D721Med (cell line): Measurements from ENCODE around the gene PRSS23.
"Not testable (repeated sequence)": the region's sequence is repeated elsewhere in the genome, so short reads cannot be mapped to it uniquely, and the experiment has no call there.

Source experiments
- DNase-seq: peaks from one replicate; pipeline ENCODE4 v3.0.0; 2011; ENCODE audit warnings: low spot score; ENCODE audit not compliant: insufficient read length
- FAIRE-seq: peaks from 2 replicates; lab custom pipeline; 2011; peaks lifted over from hg19 to GRCh38; lab: Jason Lieb, UNC
- CTCF ChIP-seq: IDR thresholded peaks from 2 replicates; pipeline ENCODE4 v1.5.1; 2012; ENCODE audit warnings: mild to moderate bottlenecking, control low read depth; ENCODE audit not compliant: insufficient read depth; ENCODE audit errors: missing control alignments

Gene PRSS23

GRCh38 chr11:86811637-86812321, 11.4 kb downstream of the PRSS23 start:
- TF ChIP-seq CTCF: no peak
- no peak for FAIRE-seq
- no peak for DNase-seq

GRCh38 chr11:86812322-86812670, 12.0 kb downstream of the PRSS23 start:
- DNase-seq (no peak), FAIRE-seq (no peak)
- no peak for TF ChIP-seq CTCF

- FAIRE-seq: no peak
- DNase-seq: no peak
- TF ChIP-seq CTCF: no peak
Observed at GRCh38 chr11:86812981-86813380, 12.6 kb downstream of the PRSS23 start.

GRCh38 chr11:86814775-86815174, 14.4 kb downstream of the PRSS23 start:
- no peak for TF ChIP-seq CTCF
- DNase-seq: no peak
- no peak for FAIRE-seq

- FAIRE-seq (no peak), DNase-seq (no peak)
- no peak for TF ChIP-seq CTCF
Observed at GRCh38 chr11:86815726-86816125, 15.4 kb downstream of the PRSS23 start.

GRCh38 chr11:86816251-86816726, 15.9 kb downstream of the PRSS23 start:
- DNase-seq (no peak), FAIRE-seq (no peak)
- no peak for TF ChIP-seq CTCF

- peak; percentile 71 for TF ChIP-seq CTCF
- FAIRE-seq: peak; percentile 67
- no peak for DNase-seq
Observed at GRCh38 chr11:86818462-86819192, 18.3 kb downstream of the PRSS23 start.

- not testable (repeated sequence) for DNase-seq, FAIRE-seq
Observed at GRCh38 chr11:86824139-86824538, 23.8 kb downstream of the PRSS23 start.

GRCh38 chr11:86834376-86834775, 34.0 kb downstream of the PRSS23 start:
- FAIRE-seq, DNase-seq: not testable (repeated sequence)

- FAIRE-seq, DNase-seq: not testable (repeated sequence)
Observed at GRCh38 chr11:86844762-86845508, 44.6 kb downstream of the PRSS23 start.
